ENCODE measurements around the gene CCDC6.

Gene CCDC6

DNA sequence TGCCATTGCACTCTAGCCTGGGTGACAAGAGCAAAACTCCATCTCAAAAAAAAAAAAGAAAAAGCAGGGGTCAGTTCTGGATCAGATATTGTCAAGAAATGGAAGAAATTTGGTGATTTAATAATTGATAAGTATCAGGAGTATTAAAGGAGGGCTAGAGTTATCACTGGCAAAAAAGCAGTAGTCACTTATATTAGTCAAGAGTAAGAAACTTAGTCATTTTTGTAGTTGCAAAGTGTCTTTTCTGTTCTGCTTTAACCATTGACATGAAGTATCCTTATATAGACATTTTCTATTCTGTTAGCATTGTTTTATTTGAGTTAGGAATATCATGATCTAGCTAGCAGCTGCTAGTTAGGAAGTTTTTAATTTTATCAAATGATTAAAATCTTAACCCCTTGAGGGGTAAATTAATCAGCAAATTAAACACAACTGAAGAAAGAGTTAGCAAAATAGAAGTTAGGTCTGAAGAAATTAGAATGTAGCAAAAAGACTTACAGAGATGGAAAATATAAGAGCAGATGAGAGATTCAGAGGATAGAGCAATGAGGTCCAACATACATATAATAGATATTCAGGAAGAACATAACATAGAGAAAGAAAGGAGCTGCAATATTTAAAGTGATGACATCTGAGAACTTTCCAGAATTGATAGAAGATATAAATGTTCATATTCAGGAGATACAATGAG lies 7.3 kb upstream of the CCDC6 start:
- no peak for TF ChIP-seq SIN3A (IDR thresholded peaks at IDR 0.05; ENCODE audit: borderline replicate concordance, insufficient read depth, low read length)
- no peak for TF ChIP-seq FOXP2 (optimal IDR thresholded peaks at IDR 0.05; ENCODE audit: borderline replicate concordance, extremely low read depth, extremely low read length, insufficient read depth)
- no peak for TF ChIP-seq TAF1 (IDR thresholded peaks at IDR 0.05; ENCODE audit: borderline replicate concordance, insufficient read depth, low read length)
- no peak for TF ChIP-seq POLR2AphosphoS5 (IDR thresholded peaks at IDR 0.05; ENCODE audit: low read depth, low read length)
- TF ChIP-seq, protein P1, sequence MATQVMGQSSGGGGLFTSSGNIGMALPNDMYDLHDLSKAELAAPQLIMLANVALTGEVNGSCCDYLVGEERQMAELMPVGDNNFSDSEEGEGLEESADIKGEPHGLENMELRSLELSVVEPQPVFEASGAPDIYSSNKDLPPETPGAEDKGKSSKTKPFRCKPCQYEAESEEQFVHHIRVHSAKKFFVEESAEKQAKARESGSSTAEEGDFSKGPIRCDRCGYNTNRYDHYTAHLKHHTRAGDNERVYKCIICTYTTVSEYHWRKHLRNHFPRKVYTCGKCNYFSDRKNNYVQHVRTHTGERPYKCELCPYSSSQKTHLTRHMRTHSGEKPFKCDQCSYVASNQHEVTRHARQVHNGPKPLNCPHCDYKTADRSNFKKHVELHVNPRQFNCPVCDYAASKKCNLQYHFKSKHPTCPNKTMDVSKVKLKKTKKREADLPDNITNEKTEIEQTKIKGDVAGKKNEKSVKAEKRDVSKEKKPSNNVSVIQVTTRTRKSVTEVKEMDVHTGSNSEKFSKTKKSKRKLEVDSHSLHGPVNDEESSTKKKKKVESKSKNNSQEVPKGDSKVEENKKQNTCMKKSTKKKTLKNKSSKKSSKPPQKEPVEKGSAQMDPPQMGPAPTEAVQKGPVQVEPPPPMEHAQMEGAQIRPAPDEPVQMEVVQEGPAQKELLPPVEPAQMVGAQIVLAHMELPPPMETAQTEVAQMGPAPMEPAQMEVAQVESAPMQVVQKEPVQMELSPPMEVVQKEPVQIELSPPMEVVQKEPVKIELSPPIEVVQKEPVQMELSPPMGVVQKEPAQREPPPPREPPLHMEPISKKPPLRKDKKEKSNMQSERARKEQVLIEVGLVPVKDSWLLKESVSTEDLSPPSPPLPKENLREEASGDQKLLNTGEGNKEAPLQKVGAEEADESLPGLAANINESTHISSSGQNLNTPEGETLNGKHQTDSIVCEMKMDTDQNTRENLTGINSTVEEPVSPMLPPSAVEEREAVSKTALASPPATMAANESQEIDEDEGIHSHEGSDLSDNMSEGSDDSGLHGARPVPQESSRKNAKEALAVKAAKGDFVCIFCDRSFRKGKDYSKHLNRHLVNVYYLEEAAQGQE (IDR thresholded peaks at IDR 0.05; ENCODE audit: insufficient read depth in 1 of 2, low read depth in 2 of 2, low read length in 2 of 2), result no peak

DNA sequence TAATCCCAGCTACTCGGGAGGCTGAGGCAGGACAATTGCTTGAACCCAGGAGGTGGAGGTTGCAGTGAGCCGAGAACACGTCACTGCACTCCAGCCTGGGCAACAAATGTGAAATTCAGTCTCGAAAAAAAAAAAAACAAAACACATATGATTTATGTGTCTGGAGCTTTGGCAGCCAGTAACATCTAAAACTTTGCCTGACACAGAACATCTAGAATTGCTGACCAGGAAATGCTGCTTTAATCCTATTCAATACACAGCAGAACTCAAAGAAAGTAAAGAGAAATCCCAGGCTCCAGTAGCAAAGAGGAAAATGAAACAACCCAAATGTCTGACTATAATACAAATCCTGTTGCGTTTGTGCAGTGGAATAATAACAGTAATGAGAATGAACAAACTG lies 4.5 kb upstream of the CCDC6 start:
- TF ChIP-seq, protein P1 (IDR thresholded peaks at IDR 0.05; ENCODE audit: insufficient read depth in 1 of 2, low read depth in 2 of 2, low read length in 2 of 2), result no peak
- TF ChIP-seq SIN3A (IDR thresholded peaks at IDR 0.05; ENCODE audit: borderline replicate concordance, insufficient read depth, low read length), result no peak
- no peak for TF ChIP-seq TAF1 (IDR thresholded peaks at IDR 0.05; ENCODE audit: borderline replicate concordance, insufficient read depth, low read length)
- no peak for TF ChIP-seq POLR2AphosphoS5 (IDR thresholded peaks at IDR 0.05; ENCODE audit: low read depth, low read length)
- TF ChIP-seq FOXP2 (optimal IDR thresholded peaks at IDR 0.05; ENCODE audit: borderline replicate concordance, extremely low read depth, extremely low read length, insufficient read depth), result no peak

DNA sequence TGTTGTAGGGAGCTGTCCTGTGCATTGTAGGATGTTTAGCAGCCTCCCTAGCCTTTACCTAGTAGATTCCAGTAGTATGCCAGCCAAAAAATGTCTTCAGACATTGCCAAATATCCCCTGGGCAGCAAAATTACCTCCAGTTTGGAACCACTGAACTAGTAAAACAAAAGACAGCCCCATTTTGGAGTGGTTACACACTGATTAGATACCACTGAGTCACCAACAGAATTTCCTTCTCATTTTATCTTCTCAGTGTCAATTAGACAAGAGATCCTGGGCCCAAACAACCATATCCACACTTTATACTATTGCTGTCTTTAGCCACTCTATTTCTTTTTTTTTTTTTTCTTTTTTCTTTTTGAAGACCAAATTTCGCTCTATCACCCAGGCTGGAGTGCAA lies 3.5 kb upstream of the CCDC6 start:
- no peak for TF ChIP-seq POLR2AphosphoS5 (IDR thresholded peaks at IDR 0.05; ENCODE audit: low read depth, low read length)
- TF ChIP-seq SIN3A (IDR thresholded peaks at IDR 0.05; ENCODE audit: borderline replicate concordance, insufficient read depth, low read length), result no peak
- no peak for TF ChIP-seq FOXP2 (optimal IDR thresholded peaks at IDR 0.05; ENCODE audit: borderline replicate concordance, extremely low read depth, extremely low read length, insufficient read depth)
- TF ChIP-seq, protein P1 (IDR thresholded peaks at IDR 0.05; ENCODE audit: insufficient read depth in 1 of 2, low read depth in 2 of 2, low read length in 2 of 2), result no peak
- no peak for TF ChIP-seq TAF1 (IDR thresholded peaks at IDR 0.05; ENCODE audit: borderline replicate concordance, insufficient read depth, low read length)

DNA sequence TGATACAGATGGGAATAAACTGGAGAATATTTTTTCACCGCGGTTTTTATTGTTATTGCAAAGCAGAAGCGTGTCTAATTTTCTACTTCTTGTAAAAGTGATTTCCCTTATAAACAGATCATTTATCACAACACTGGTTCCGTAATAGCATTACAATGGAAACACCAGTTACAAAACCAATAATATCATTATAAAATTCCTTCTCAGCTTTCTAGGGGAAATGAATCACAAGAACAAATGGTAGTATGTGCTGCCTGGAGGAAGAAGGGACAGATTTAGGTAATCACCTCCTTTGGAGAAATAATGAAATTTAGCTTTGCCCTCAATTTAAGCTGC lies 2.4 kb upstream of the CCDC6 start:
- no peak for TF ChIP-seq SIN3A (IDR thresholded peaks at IDR 0.05; ENCODE audit: borderline replicate concordance, insufficient read depth, low read length)
- no peak for TF ChIP-seq FOXP2 (optimal IDR thresholded peaks at IDR 0.05; ENCODE audit: borderline replicate concordance, extremely low read depth, extremely low read length, insufficient read depth)
- TF ChIP-seq TAF1 (IDR thresholded peaks at IDR 0.05; ENCODE audit: borderline replicate concordance, insufficient read depth, low read length), result no peak
- no peak for TF ChIP-seq POLR2AphosphoS5 (IDR thresholded peaks at IDR 0.05; ENCODE audit: low read depth, low read length)
- TF ChIP-seq, protein P1 (IDR thresholded peaks at IDR 0.05; ENCODE audit: insufficient read depth in 1 of 2, low read depth in 2 of 2, low read length in 2 of 2), result no peak

Measured in PFSK-1 (cell line).